Mesothelial cell of epicardium (in vitro differentiated cells): ENCODE results near the gene VAMP2. TPM values are rescaled to one million over a fixed set of nuclear protein-coding genes. Genes with fewer than 3 reads are reported as not detected.

Experiments
- DNase-seq, 2 experiments: peaks; one replicate each; pipeline ENCODE4 v3.0.0; 2021; ENCODE audit warnings: low spot score in 2 of 2; ENCODE audit not compliant: unreplicated experiment in 2 of 2
- H3K27ac Mint-ChIP-seq: 2 replicates; pipeline ENCODE4 v1.8.0; 2021; ENCODE audit warnings: mixed read lengths
- H3K27me3 Mint-ChIP-seq: 2 replicates; pipeline ENCODE4 v1.8.0; 2021; ENCODE audit warnings: low read depth, mixed read lengths
- H3K36me3 Mint-ChIP-seq: 2 replicates; pipeline ENCODE4 v1.8.0; 2021; ENCODE audit warnings: mixed read lengths
- H3K4me1 Mint-ChIP-seq: 2 replicates; pipeline ENCODE4 v1.8.0; 2021; ENCODE audit warnings: mixed read lengths
- H3K4me3 Mint-ChIP-seq: 2 replicates; pipeline ENCODE4 v1.8.0; 2021; ENCODE audit warnings: mild to moderate bottlenecking, moderate library complexity, mixed read lengths
- H3K9me3 Mint-ChIP-seq: 2 replicates; pipeline ENCODE4 v1.8.0; 2021; ENCODE audit warnings: mixed read lengths
- total RNA-seq: library from RNA; stranded (reverse); gene quantifications from 3 replicates; pipeline ENCODE4 v1.2.1, GENCODE V29; 2021
- TF ChIP-seq, protein P1 (sequence below): fragments of 200-600 bp; sonication (generic); IDR thresholded peaks from one replicate; pipeline ENCODE4 v1.5.0; 2021; ENCODE audit warnings: antibody characterized with exemption; ENCODE audit not compliant: unreplicated experiment

VAMP2 gene
- total RNA-seq, 1 donor from 2014 or later, result 54.8 TPM

DNA sequence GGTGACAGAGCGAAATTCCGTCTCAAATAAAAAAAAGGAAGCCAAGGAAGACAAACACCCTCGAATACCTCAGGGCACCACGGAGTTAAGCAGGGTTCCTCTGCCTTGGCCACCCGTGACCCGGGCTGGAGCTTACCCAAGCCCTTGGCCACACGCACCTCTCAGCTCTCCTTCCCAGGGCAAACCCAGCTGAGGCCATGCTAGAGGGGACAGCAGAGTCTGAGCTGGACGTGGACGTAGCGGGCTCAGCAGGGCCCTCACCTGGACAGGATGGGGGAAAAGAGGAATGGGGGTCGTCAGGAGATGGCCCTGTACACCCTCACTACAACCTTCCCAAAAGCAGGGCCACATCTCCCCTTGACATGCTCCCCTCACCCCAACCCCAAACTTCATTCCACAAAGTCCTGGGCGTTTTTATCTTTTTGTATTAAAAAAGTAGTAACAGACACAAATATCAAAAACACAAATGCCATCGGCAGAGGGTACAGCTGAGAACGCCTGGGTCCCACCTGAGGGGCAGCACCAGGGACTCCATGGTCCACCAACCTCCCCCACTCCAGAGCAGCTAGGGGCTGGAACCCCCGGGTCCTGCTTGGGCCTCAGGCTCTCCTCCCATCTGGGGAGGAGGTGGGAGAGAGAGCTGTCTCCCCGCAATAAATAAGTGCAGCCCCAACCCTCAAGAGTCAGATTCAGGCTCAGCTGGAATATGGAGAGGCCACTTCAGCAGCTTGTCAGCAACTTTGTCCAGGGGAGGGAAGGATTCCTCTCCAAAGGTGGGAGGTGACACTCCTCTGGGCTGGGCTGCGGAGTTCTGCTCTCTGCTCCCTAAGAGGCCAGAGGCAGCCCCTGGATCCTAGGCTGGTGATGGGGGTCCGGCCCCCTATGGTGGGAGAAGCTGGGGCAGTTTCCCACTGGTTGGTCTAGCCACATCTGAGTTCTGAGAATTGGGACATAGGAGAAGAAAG lies 22.4 kb downstream of the VAMP2 start:
- no peaks in the 10 kb centered on the region for H3K4me1 Mint-ChIP-seq
- no peak for DNase-seq
- H3K27me3 Mint-ChIP-seq, result no peaks in the 10 kb centered on the region
- TF ChIP-seq, protein P1, sequence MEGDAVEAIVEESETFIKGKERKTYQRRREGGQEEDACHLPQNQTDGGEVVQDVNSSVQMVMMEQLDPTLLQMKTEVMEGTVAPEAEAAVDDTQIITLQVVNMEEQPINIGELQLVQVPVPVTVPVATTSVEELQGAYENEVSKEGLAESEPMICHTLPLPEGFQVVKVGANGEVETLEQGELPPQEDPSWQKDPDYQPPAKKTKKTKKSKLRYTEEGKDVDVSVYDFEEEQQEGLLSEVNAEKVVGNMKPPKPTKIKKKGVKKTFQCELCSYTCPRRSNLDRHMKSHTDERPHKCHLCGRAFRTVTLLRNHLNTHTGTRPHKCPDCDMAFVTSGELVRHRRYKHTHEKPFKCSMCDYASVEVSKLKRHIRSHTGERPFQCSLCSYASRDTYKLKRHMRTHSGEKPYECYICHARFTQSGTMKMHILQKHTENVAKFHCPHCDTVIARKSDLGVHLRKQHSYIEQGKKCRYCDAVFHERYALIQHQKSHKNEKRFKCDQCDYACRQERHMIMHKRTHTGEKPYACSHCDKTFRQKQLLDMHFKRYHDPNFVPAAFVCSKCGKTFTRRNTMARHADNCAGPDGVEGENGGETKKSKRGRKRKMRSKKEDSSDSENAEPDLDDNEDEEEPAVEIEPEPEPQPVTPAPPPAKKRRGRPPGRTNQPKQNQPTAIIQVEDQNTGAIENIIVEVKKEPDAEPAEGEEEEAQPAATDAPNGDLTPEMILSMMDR, result no peak
- H3K27ac Mint-ChIP-seq, result no peak overlapping the region
- H3K9me3 Mint-ChIP-seq, result no peaks in the 10 kb centered on the region
- no peak overlapping the region for H3K4me3 Mint-ChIP-seq
- peaks cover 21% of the 10 kb centered on the region for H3K36me3 Mint-ChIP-seq

DNA sequence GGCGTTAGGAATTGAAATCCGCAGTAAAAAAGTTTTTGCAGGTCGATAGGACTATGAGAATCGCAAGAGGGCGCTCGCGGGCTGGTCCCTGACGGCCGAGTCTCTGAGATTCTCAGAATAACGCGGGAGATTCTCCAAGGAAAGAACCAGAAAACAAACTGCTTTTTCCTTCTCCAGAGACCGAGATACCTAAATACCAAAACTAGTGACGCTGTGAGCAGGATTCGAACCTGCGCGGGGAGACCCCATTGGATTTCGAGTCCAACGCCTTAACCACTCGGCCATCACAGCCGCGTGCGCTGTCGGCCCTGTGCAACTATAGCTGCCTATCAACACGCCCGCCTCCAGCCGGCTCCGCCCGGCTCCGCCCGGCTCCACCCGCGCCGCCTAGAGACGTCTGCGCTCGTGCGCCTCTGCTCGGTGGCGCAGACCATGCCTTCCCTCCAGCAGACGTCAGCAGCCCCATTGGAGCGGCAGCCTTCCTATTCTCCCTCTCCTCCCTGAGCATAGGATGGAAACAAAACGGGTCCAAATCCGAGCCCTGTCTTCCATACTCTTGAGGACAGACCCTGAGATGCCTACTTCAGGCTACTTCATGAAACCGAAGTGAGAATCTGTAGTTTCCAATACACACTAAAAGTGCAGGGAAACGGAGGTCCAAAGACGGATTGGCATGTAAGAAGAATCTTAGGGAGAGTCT lies 23.9 kb downstream of the VAMP2 start:
- H3K4me1 Mint-ChIP-seq, result no peaks in the 10 kb centered on the region
- H3K4me3 Mint-ChIP-seq, result no peak overlapping the region
- DNase-seq, result peak; percentile 93 to 100
- no peak overlapping the region for H3K27ac Mint-ChIP-seq
- no peaks in the 10 kb centered on the region for H3K27me3 Mint-ChIP-seq
- H3K36me3 Mint-ChIP-seq, result peaks cover 19% of the 10 kb centered on the region
- H3K9me3 Mint-ChIP-seq, result no peaks in the 10 kb centered on the region
- TF ChIP-seq, protein P1, result peak; percentile 92

DNA sequence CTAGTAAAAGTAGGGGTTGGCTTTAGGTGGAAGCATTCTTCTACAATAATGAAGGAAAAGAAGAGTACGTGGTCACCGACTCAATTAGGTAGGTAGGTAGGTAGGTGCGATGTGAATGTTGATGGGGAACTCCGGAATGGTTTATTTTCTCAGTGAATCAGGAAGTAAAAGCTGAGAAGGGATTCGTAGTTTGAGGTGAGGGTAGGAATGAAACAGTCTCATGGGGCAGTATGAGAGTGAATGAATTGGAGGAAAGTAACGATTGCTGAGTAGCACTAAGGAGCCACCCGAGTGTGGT lies 24.4 kb downstream of the VAMP2 start:
- Mint-ChIP-seq H3K4me1 (no peaks in the 10 kb centered on the region), H3K27me3 (no peaks in the 10 kb centered on the region), H3K36me3 (peaks cover 16% of the 10 kb centered on the region), H3K4me3 (no peak overlapping the region), H3K27ac (no peak overlapping the region), H3K9me3 (no peaks in the 10 kb centered on the region)
- TF ChIP-seq, protein P1, result no peak
- DNase-seq, result no peak

DNA sequence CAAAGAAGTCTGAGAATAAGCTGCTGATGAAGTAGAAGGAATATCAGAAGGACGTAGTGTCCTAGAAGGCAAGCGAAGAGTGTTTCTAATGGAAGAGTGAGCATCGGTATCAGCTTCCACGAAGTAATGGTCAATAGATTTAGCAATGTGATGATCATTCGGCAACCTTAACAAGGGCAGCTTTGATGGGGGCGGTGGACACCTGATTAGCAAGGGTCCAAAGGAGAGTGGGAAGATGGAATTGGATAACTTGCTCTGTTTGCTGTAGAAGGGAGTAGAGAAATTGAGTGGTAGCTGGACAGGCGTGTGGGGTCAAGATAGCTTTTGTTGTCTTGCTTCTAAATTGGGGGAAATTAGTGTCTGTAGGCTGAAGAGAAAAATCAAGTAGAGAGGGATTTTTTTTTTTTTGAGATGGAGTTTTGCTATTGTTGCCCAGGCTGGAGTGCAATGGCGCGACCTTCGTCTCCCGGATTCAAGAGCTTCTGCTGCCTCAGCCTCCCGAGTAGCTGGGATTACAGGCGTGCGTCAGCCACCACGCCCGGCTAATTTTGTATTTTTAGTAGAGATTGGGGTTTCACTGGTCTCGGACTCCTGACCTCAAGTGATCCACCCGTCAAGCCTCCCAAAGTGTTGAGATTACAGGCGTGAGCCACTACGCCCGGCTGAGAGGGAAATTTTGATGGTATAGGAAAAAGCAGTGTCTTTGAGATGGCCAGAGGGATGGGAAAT lies 24.9 kb downstream of the VAMP2 start:
- Mint-ChIP-seq H3K27me3 (no peaks in the 10 kb centered on the region), H3K9me3 (no peaks in the 10 kb centered on the region), H3K27ac (no peak overlapping the region), H3K4me1 (no peaks in the 10 kb centered on the region), H3K36me3 (peaks cover 14% of the 10 kb centered on the region), H3K4me3 (no peak overlapping the region)
- TF ChIP-seq, protein P1, result no peak
- peak in 1 of 2 experiments; percentile 31 for DNase-seq

DNA sequence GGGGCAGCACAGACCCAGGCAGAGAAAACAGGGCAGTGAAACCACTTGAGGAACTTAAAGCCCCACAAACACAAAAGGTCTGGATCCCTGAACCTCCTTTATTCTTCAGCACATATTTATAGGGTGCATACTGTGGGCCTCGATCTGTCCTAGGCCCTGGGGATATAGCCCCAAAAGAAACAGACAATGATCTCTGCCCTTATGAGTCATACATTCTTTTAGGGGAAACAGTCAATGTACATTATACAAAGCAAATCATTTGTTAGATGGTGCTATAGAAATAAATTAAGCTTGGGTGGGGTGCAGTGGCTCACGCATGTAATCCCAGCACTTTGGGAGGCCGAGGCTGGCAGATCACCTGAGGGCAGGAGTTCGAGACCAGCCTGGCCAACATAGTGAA lies 28.8 kb downstream of the VAMP2 start:
- no peaks in the 10 kb centered on the region for H3K9me3 Mint-ChIP-seq
- peaks cover 20% of the 10 kb centered on the region for H3K27me3 Mint-ChIP-seq
- no peaks in the 10 kb centered on the region for H3K4me1 Mint-ChIP-seq
- no peak for DNase-seq
- no peaks in the 10 kb centered on the region for H3K36me3 Mint-ChIP-seq
- H3K4me3 Mint-ChIP-seq, result no peak overlapping the region
- no peak overlapping the region for H3K27ac Mint-ChIP-seq
- TF ChIP-seq, protein P1, result no peak
